H1 (cell line): Measurements from ENCODE around the gene EVI2A. TPM values are rescaled to one million over a fixed set of nuclear protein-coding genes. Genes with fewer than 3 reads are reported as not detected.

Experiments
- CHD1 ChIP-seq: IDR thresholded peaks from 2 replicates; pipeline ENCODE4 v1.6.1; 2012; ENCODE audit warnings: low read depth, low read length, improper control_type of control experiment
- CHD2 ChIP-seq: IDR thresholded peaks from 2 replicates; pipeline ENCODE4 v1.6.1; 2012; ENCODE audit warnings: low read length, improper control_type of control experiment
- GTF2F1 ChIP-seq: IDR thresholded peaks from 2 replicates; pipeline ENCODE4 v1.6.1; 2012; ENCODE audit warnings: low read depth, low read length, improper control_type of control experiment, borderline replicate concordance
- polyA plus RNA-seq, 7 experiments: library from polyadenylated mRNA; depleted of rRNA in 3 of 7; stranded (reverse) in 5 of 7; unstranded in 2 of 7; fragments of >200 nt in 5 of 7; fragments of 200-250 nt in 2 of 7; gene quantifications; 1 replicate in 5 of 7; 2 replicates in 1 of 7; 4 replicates in 1 of 7; pipeline versions ENCODE4 v1.2.1 to v1.2.3, GENCODE V29; 2011 to 2013; ENCODE audit warnings: missing spikeins in 2 of 7, mixed read lengths in 2 of 7
- total RNA-seq: library from RNA; stranded (reverse); fragmentation: NEBNext Ultra II Directional; extraction: Animal tissue kit (Norgen Biotek cat#: 25700); gene quantifications from 2 replicates; pipeline ENCODE4 v1.2.1, GENCODE V29; 2021

Gene EVI2A
- total and polyA plus RNA-seq, 2 of the 8 experiments (the other 6 are each of a cell fraction or from before 2014, with no cell fraction given) = not detected

DNA sequence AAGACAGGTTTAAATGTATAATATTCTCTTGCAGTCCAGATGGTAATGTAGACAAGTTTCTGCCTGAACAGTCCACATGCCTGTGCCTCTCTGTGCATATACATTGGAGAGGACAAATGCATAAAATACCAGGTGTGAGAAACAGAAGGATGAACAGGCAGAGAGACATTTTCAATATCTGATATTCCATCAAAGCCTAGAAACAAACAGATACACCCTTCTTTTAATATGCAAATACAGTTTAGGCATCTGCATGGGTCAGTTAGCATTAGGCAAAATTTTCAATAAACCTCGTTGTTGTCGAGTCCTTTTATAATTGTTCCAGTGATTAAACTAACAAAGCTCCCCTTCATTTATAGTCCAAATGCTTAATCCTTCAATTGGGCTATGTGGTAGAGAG is 25.3 kb downstream of the EVI2A start (continued):
- no peak for TF ChIP-seq GTF2F1
- no peak for TF ChIP-seq CHD2
- no peak for TF ChIP-seq CHD1
